Mesothelial cell of epicardium (in vitro differentiated cells): ENCODE measurements around the gene PCDHGB3. TPM values are rescaled to one million over a fixed set of nuclear protein-coding genes. Genes with fewer than 3 reads are reported as not detected.
A peak's percentile ranks its signal among the peaks of the same experiment; 100 is the strongest.
"Not testable (repeated sequence)": the region's sequence is repeated elsewhere in the genome, so short reads cannot be mapped to it uniquely, and the experiment has no call there.

ENCODE experiments used
- DNase-seq, 2 experiments: peaks; one replicate each; pipeline ENCODE4 v3.0.0; 2021; ENCODE audit warnings: low spot score in 2 of 2; ENCODE audit not compliant: unreplicated experiment in 2 of 2
- H3K27ac Mint-ChIP-seq: 2 replicates; pipeline ENCODE4 v1.8.0; 2021; ENCODE audit warnings: mixed read lengths
- H3K27me3 Mint-ChIP-seq: 2 replicates; pipeline ENCODE4 v1.8.0; 2021; ENCODE audit warnings: low read depth, mixed read lengths
- H3K36me3 Mint-ChIP-seq: 2 replicates; pipeline ENCODE4 v1.8.0; 2021; ENCODE audit warnings: mixed read lengths
- H3K4me1 Mint-ChIP-seq: 2 replicates; pipeline ENCODE4 v1.8.0; 2021; ENCODE audit warnings: mixed read lengths
- H3K4me3 Mint-ChIP-seq: 2 replicates; pipeline ENCODE4 v1.8.0; 2021; ENCODE audit warnings: mild to moderate bottlenecking, moderate library complexity, mixed read lengths
- H3K9me3 Mint-ChIP-seq: 2 replicates; pipeline ENCODE4 v1.8.0; 2021; ENCODE audit warnings: mixed read lengths
- total RNA-seq: library from RNA; stranded (reverse); gene quantifications from 3 replicates; pipeline ENCODE4 v1.2.1, GENCODE V29; 2021
- TF ChIP-seq, protein P1 (sequence below): fragments of 200-600 bp; sonication (generic); IDR thresholded peaks from one replicate; pipeline ENCODE4 v1.5.0; 2021; ENCODE audit warnings: antibody characterized with exemption; ENCODE audit not compliant: unreplicated experiment

The PCDHGB3 gene
- total RNA-seq, 1 donor from 2014 or later, result 0.74 TPM

DNA sequence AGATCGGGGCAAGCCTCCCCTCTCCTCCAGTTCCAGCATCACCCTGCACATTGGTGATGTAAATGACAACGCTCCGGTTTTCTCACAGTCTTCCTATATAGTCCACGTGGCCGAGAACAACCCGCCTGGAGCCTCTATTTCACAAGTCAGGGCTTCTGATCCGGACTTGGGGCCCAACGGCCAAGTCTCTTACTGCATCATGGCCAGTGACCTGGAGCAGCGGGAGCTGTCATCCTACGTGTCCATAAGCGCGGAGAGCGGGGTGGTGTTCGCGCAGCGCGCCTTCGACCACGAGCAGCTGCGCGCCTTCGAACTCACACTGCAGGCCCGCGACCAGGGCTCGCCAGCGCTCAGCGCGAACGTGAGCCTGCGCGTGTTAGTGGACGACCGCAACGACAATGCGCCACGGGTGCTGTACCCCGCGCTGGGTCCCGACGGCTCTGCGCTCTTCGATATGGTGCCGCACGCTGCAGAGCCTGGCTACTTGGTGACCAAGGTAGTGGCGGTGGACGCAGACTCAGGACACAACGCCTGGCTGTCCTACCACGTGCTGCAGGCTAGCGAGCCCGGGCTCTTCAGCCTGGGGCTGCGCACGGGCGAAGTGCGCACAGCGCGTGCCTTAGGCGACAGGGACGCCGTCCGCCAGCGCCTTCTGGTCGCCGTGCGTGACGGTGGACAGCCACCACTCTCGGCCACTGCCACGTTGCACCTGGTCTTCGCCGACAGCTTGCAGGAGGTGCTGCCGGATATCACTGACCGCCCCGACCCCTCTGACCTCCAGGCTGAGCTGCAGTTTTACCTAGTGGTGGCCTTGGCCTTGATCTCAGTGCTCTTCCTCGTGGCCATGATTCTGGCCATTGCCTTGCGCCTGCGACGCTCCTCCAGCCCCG is 19.4 kb downstream of the PCDHGB3 start:
- peak overlapping the region; percentile 15 for H3K4me3 Mint-ChIP-seq
- DNase-seq, result no peak
- peaks cover 40% of the 10 kb centered on the region for H3K36me3 Mint-ChIP-seq

DNA sequence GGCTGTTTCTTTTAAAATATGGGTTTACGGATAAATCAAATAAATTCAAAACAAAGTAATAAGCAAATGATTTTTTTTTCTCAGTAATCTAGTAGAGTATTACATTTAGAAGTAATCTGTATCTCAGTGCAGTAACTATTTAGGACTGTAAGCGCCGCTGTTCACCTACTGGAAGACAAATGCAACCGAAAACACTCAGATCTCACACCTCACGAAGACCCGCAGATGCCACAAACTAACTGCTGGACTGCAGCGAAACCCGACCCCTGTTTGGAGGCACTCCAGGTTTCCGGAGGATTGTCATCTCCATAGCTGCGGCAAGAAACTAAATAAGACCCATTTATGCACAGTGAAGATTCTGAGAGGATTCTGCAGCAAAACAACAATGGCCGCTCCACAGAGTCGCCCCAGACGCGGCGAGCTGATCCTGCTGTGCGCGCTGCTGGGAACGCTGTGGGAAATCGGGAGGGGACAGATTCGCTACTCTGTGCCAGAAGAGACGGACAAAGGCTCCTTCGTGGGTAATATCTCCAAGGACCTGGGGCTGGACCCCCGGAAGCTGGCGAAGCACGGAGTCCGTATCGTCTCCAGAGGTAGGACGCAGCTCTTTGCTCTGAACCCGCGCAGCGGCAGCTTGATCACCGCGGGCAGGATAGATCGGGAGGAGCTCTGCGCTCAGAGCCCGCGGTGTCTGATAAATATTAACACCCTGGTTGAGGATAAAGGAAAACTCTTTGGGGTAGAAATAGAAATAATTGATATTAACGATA is 22.6 kb downstream of the PCDHGB3 start, which contains the start of gene PCDHGA8:
PCDHGA8 (plus strand) TSS at position 205 of the 770 bp plus-strand sequence; CDS start at position 386, 181 bp downstream.
- Mint-ChIP-seq H3K27me3 (no peaks in the 10 kb centered on the region), H3K4me1 (no peaks in the 10 kb centered on the region), H3K4me3 (no peak within 1 kb of the TSS), H3K36me3 (peaks cover 53% of the 10 kb centered on the region), H3K9me3 (peaks cover 55% of the 10 kb centered on the region), H3K27ac (no peak within 1 kb of the TSS)
- TF ChIP-seq, protein P1, sequence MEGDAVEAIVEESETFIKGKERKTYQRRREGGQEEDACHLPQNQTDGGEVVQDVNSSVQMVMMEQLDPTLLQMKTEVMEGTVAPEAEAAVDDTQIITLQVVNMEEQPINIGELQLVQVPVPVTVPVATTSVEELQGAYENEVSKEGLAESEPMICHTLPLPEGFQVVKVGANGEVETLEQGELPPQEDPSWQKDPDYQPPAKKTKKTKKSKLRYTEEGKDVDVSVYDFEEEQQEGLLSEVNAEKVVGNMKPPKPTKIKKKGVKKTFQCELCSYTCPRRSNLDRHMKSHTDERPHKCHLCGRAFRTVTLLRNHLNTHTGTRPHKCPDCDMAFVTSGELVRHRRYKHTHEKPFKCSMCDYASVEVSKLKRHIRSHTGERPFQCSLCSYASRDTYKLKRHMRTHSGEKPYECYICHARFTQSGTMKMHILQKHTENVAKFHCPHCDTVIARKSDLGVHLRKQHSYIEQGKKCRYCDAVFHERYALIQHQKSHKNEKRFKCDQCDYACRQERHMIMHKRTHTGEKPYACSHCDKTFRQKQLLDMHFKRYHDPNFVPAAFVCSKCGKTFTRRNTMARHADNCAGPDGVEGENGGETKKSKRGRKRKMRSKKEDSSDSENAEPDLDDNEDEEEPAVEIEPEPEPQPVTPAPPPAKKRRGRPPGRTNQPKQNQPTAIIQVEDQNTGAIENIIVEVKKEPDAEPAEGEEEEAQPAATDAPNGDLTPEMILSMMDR, result no peak
- no peak for DNase-seq

More for the DNA sequence above, 19.4 kb downstream of the PCDHGB3 start:
- Mint-ChIP-seq H3K27me3 (no peaks in the 10 kb centered on the region), H3K27ac (no peak overlapping the region), H3K9me3 (peaks cover 64% of the 10 kb centered on the region), H3K4me1 (no peaks in the 10 kb centered on the region)
- TF ChIP-seq, protein P1, result no peak

DNA sequence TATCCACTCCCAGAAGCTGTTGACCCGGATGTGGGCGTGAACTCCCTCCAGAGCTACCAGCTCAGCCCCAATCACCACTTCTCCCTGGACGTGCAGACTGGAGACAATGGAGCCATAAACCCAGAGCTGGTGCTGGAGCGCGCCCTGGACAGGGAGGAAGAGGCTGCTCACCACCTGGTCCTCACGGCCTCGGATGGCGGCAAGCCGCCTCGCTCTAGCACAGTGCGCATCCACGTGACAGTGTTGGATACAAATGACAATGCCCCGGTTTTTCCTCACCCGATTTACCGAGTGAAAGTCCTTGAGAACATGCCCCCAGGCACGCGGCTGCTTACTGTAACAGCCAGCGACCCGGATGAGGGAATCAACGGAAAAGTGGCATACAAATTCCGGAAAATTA is 23.2 kb downstream of the PCDHGB3 start:
- no peak overlapping the region for H3K27ac Mint-ChIP-seq
- no peak overlapping the region for H3K4me3 Mint-ChIP-seq
- H3K27me3 Mint-ChIP-seq, result no peaks in the 10 kb centered on the region
- peaks cover 54% of the 10 kb centered on the region for H3K9me3 Mint-ChIP-seq
- no peaks in the 10 kb centered on the region for H3K4me1 Mint-ChIP-seq
- no peak for DNase-seq
- TF ChIP-seq, protein P1, result no peak
- H3K36me3 Mint-ChIP-seq, result peaks cover 52% of the 10 kb centered on the region

DNA sequence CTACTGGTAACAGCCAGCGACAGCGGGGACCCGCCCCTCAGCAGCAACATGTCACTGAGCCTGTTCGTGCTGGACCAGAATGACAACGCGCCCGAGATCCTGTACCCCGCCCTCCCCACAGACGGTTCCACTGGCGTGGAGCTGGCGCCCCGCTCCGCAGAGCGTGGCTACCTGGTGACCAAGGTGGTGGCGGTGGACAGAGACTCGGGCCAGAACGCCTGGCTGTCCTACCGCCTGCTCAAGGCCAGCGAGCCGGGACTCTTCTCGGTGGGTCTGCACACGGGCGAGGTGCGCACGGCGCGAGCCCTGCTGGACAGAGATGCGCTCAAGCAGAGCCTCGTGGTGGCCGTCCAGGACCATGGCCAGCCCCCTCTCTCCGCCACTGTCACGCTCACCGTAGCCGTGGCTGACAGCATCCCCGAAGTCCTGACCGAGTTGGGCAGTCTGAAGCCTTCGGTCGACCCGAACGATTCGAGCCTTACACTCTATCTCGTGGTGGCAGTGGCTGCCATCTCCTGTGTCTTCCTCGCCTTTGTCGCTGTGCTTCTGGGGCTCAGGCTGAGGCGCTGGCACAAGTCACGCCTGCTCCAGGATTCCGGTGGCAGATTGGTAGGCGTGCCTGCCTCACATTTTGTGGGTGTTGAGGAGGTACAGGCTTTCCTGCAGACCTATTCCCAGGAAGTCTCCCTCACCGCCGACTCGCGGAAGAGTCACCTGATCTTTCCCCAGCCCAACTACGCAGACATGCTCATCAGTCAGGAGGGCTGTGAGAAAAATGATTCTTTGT is 24.6 kb downstream of the PCDHGB3 start:
- peaks cover 54% of the 10 kb centered on the region for H3K9me3 Mint-ChIP-seq
- not testable (repeated sequence) for H3K4me3 Mint-ChIP-seq, H3K4me1 Mint-ChIP-seq, H3K27me3 Mint-ChIP-seq, DNase-seq, H3K27ac Mint-ChIP-seq
- peaks cover 51% of the 10 kb centered on the region for H3K36me3 Mint-ChIP-seq

DNA sequence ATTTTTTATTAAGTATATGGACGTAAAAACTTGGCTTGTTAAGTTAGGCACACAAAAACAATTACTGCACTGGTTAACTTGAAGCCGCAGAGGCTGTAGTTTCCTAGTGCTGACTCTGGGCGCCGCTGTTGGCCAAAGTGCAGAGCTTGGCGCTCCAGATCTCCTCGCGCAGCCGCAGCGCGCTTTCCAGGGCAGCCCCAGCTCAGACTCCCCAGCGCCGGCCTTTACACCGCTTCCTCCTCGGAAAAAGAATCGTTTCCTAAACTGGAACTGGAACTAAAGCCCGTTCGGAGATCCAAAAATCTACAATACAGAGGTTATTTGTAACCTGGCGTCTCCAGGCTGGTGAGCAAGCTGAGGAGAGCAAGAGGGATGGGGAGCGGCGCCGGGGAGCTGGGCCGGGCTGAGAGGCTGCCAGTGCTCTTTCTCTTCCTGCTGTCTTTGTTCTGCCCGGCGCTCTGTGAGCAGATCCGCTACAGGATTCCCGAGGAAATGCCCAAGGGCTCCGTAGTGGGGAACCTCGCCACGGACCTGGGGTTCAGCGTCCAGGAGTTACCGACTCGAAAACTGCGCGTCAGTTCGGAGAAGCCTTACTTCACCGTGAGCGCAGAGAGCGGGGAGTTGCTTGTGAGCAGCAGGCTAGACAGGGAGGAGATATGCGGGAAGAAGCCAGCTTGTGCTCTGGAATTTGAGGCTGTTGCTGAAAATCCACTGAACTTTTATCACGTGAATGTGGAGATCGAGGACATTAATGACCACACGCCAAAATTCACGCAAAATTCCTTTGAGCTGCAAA is 27.9 kb downstream of the PCDHGB3 start, which contains the start of gene PCDHGB5:
PCDHGB5 (plus strand) TSS at position 192 of the 796 bp plus-strand sequence; CDS start at position 373, 181 bp downstream.
- H3K4me1 Mint-ChIP-seq, H3K27me3 Mint-ChIP-seq, H3K27ac Mint-ChIP-seq, H3K4me3 Mint-ChIP-seq, DNase-seq: not testable (repeated sequence)
- H3K36me3 Mint-ChIP-seq, result peaks cover 47% of the 10 kb centered on the region
- peaks cover 49% of the 10 kb centered on the region for H3K9me3 Mint-ChIP-seq
